ENCODE data around the gene TTC39C.
"Not testable (repeated sequence)": the region's sequence is repeated elsewhere in the genome, so short reads cannot be mapped to it uniquely, and the experiment has no call there.

Gene TTC39C

GRCh38 chr18:24128700-24129099, 114.1 kb downstream of the TTC39C start:
- DNase-seq (ENCODE audit: low read depth in 3 of 3): no peak

DNA sequence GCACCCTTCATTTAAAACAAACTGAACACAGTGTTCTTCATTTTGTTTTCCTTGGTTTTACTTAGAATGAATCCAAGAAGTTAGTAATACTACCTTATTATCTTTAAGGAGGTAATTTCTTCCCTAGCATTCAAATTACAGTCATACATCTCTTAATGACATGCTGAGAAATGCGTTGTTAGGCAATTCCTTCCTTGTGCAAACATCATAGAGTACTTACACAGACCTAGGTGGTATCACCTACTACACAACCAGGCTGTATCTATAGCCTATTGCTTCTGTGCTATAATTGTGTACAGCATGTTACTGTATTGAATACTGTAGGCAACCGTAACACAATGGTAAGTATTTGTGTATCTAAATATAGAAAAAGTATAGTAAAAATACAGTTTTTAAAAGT, 115.9 kb downstream of the TTC39C start:
- DNase-seq (ENCODE audit: low read depth in 3 of 3): no peak

DNA sequence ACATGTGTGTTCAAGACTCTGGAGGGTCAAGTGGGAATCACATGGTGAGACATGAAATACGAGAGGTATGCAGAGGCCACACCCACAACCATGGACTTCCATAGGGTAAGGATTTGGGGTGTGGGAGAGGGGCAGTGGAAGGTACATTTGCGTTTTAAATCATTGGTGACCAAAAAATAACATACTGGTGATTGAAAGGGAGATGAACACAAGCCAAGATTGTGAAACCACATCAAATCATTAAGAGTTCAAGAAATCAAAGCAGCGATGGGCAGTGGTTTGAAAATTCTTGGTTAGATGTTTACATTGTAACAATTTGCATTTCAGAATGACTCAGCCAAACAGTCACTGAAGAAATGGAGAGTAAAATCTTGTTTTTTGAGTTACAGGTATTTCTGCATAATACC, 122.4 kb downstream of the TTC39C start:
- DNase-seq (ENCODE audit: low read depth in 3 of 3): no peak

DNA sequence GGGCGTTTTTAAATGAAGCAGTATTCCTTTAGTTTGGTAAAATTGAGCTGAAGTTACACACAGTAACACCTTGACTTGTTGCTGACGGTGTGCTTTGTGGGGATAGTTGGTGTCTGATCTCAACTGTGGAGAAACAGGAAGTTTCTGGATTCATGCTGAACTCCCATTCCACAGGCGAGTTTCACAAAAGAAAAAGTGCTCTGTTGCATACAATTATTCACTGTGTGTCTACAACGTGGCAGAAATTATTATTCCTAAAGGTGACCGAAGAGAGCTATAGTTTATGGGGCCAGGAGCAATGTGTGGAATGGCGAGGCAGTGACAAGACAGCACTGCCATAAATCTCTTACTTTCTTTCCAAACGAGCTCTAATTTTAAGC, 123.8 kb downstream of the TTC39C start:
- DNase-seq (ENCODE audit: low read depth in 3 of 3): no peak

DNA sequence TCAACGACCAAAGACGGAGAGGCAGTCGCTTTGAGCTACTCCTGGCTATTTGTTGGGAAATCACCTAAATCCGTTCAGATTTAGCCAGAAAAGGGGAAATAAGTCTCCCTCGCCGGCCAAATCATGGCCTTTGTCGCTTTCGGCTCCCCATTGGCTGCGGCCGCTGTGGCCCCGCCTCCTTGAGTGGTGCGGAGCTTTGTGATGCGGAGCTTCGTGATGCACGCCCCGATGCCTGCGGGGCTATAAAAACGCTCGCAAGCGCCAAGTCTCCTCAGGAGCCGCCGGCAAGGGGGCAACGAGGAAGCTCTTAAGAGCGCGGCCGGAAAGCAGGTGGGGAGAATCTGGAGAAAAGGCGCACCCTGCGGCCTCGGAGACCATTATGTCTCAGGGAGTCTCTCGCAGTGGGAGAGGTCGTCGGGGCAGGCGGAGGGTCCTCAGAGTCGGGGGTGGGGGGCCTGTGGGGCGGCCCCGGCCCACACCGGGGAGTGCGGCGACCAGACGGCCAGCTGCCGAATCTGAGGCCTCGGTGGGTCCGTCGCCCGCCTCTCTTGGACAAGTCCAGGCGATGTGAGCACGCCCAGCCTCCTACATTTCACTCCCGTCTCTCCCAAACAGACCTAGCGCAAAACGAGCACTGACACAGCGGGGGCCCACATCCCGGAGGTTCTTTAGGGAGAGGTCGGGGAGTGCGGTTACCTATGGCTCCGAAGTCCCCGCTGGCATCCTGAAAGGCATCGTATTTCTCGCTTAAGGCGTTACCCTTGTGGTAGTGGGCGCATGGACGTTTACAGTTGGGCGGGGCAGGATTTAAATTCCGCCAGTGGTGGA, 124.4 kb downstream of the TTC39C start, which contains the start of gene CABYR:
CABYR (plus strand) TSS at position 274 of the 828 bp plus-strand sequence. CDS start 4,053 bp downstream, outside the sequence.
- peak; percentile 44 to 72 (median 55) for DNase-seq (ENCODE audit: low read depth in 3 of 3)

- no peak for DNase-seq (ENCODE audit: low read depth in 3 of 3)
These were observed 126.1 kb downstream of the TTC39C start for GRCh38 chr18:24140697-24141096.

DNA sequence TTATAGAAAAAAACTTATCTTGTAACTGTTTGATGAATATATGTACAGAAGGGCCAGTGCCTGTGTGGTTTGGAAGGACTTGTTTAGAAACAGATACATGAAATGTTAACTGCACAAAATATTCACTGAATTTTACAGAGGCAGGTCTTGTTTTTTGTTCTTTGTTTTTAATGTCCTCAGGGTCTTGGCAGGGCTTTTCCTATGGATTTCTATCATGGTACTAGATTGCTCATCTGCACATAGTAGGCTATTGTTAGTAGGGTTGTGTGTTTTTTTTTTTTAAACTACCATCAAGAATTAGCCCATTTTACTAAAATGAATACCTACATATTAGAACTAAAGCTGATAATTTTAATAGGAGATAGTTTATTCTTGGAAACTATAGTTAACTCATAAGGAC, 127.8 kb downstream of the TTC39C start:
- DNase-seq (ENCODE audit: low read depth in 3 of 3): no peak

- not testable (repeated sequence) for DNase-seq (ENCODE audit: low read depth in 3 of 3)
These were observed 135.0 kb downstream of the TTC39C start for GRCh38 chr18:24149591-24149990.

GRCh38 chr18:24153397-24153796, 138.8 kb downstream of the TTC39C start:
- DNase-seq (ENCODE audit: low read depth in 3 of 3): no peak

- DNase-seq (ENCODE audit: low read depth in 3 of 3): no peak
These were observed 143.3 kb downstream of the TTC39C start for GRCh38 chr18:24157855-24158254.

DNA sequence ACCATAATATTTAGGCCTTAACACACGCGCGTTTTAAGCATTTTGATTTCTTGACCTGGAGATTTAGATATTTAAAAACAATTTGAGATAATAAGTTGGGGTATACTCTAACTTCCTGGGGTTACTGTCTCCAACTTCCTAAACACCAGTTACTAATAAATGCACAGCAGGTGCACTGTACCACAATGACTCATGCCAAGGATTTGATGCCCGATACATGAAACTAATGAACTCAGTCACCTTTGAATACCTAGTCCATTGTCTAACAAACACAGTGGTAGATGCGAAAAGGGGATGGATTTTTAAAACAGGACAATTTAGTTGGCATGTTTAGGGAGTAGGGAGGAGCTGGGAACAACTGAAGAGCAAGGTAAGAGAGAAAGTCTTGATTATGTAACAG, 145.5 kb downstream of the TTC39C start:
- no peak for DNase-seq (ENCODE audit: low read depth in 3 of 3)

DNA sequence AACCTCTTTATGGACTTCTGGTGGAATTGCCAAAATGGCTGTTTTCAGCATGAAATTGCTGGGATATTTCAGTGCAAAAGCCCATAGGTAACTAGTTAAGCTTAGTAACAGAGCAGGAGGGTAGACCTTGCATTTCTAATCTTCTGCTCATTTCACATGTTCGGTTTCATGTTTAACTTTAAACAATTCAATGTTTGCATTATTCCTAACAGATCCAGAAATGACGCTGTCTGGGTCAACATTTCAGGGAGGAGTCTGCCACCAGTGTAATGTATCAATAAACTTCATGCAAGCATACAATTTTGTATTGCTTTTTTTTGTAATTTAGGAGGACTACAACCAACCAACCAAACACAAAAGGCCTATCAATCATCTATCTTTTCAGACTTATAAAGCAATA, 146.8 kb downstream of the TTC39C start:
- no peak for DNase-seq (ENCODE audit: low read depth in 3 of 3)

GRCh38 chr18:24168496-24168895, 153.9 kb downstream of the TTC39C start:
- no peak for DNase-seq (ENCODE audit: low read depth in 3 of 3)

GRCh38 chr18:24170360-24170759, 155.8 kb downstream of the TTC39C start:
- DNase-seq (ENCODE audit: low read depth in 3 of 3): peak in 1 of 3 experiments; percentile 9

GRCh38 chr18:24173997-24174396, 159.4 kb downstream of the TTC39C start:
- DNase-seq (ENCODE audit: low read depth in 3 of 3): no peak

DNA sequence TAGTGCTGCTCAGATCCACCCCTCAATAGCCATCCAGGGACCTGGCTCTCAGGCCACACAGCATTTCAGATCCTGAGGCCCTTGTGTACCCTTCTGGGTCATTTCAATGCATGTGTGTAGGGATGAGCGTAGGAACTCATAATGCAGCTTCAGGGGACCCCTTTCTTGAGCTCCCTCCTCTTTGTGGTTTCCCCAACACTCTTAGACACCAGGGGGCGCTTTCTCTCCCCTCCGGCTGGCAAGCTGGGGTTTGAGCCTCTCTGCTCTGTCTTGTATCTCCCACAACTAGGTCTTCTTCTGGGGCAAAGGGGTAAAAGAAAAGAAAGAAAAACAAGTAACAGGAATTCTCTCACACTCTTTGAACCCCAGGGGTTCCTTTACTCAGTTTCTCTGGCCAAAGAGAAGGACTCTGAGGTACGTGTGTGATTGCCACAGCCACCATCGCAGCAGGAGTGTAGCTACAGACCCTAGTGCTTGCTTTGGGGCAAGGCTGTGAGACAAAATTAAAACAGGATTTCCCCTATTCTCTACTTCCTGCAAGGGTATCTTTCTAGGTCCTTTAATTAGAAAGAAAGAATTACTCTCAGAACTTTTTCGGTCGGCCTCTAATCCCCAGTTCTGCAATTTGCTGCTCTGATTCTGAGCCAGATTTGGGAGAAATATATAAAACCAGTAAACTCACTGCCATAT, 162.3 kb downstream of the TTC39C start:
- peak; percentile 11 to 48 (median 12) for DNase-seq (ENCODE audit: low read depth in 3 of 3)

DNA sequence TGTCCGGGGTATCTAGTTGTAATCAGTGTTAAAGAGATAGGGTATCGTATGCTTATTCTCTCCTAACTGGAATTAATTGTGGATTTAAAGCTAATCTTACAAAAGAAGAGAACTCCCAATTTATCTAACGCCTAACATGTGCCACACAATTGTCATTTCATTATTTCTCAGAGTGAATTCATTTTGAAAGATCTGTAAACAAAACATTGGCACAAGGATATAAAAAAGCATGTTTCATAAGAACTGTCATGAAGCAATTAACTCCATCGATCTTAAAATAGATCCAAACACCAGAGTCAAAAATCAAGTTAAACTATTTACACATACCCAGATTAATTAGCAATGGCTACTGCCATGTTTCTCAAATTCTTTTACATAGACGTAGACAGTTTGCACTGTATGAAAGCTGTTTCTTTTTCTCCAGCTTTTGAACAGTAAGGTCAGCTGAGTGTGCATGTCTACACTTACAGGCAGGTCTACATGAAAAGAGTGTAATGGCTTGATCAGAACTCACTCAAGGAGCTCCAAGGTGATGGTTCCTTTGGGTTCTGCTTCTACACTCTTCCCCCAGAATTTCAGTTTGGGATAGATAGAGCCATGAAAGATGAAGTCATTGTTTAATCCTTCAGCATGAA, 163.1 kb downstream of the TTC39C start:
- no peak for DNase-seq (ENCODE audit: low read depth in 3 of 3)

DNA sequence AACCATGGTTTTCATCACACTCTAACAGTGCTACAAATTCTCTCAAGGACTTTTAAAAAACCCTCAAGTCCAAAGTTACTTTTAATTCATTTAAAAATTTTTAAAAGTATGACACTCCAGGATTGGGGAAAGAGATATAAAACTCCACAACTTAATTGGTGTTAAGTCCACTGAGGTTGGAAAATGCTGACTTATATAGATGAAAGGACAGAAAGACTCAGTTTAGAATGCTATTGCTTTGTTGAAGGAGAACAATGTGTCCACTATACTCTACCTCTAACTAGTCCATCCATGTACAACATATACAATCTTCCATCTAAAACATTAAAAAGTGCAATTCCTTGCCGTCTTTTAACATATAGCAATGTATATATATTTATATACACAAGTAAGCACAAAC, 165.5 kb downstream of the TTC39C start:
- DNase-seq (ENCODE audit: low read depth in 3 of 3): no peak

DNA sequence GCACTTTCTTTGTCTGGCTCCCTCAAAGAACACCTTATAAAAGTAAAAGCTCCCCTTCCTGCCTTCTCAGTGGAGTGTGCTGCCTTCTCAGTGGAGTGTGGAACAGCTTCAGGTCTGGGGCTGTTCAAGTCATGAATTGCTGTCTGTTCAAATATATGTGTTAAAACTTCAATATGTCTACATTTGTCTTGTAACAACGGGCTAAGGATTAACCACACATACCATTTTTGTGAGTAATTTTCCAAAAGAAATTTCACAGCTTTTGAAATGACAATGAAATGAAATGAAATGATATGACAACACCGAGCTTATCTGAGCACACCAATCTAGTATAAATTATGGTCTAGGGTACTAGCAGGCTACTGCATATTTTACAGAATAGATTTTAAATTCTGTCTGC, 167.3 kb downstream of the TTC39C start:
- DNase-seq (ENCODE audit: low read depth in 3 of 3): no peak
